Loucy (cell line): Measurements from ENCODE around the gene AGBL4.
A peak's percentile ranks its signal among the peaks of the same experiment; 100 is the strongest.

Experiments used
- H2AFZ ChIP-seq: fragments of 200-600 bp; sonication (generic); 2 replicates; pipeline ENCODE4 v1.6.0; 2016; ENCODE audit warnings: antibody characterized with exemption, mild to moderate bottlenecking, low read length, moderate library complexity
- H3F3A ChIP-seq: fragments of 200-600 bp; 2 replicates; pipeline ENCODE4 v1.6.0; 2016; ENCODE audit warnings: antibody characterized with exemption, low read depth, mild to moderate bottlenecking
- H3K27me3 ChIP-seq: fragments of 200-600 bp; sonication (generic); 2 replicates; pipeline ENCODE4 v1.6.1; 2014; ENCODE audit warnings: low read length, mild to moderate bottlenecking; ENCODE audit not compliant: insufficient read depth, poor library complexity, severe bottlenecking
- H3K36me3 ChIP-seq: fragments of 200-600 bp; sonication (generic); 2 replicates; pipeline ENCODE4 v1.6.1; 2016; ENCODE audit warnings: low read length; ENCODE audit not compliant: insufficient read depth
- H3K4me1 ChIP-seq: fragments of 200-600 bp; sonication (generic); 2 replicates; pipeline ENCODE4 v1.5.1; 2014; ENCODE audit warnings: low read length, mild to moderate bottlenecking; ENCODE audit not compliant: insufficient read depth, poor library complexity, severe bottlenecking
- H3K4me2 ChIP-seq: fragments of 200-600 bp; sonication (generic); 2 replicates; pipeline ENCODE4 v1.6.0; 2014; ENCODE audit warnings: antibody characterized with exemption, low read length, low read depth, mild to moderate bottlenecking; ENCODE audit not compliant: poor library complexity, severe bottlenecking
- H3K4me3 ChIP-seq: fragments of 200-600 bp; sonication (generic); 2 replicates; pipeline ENCODE4 v1.5.1; 2014; ENCODE audit warnings: low read length, mild to moderate bottlenecking, mixed read lengths; ENCODE audit not compliant: poor library complexity, severe bottlenecking
- H3K79me2 ChIP-seq: fragments of 200-600 bp; sonication (generic); 2 replicates; pipeline ENCODE4 v1.6.1; 2014; ENCODE audit warnings: low read length; ENCODE audit not compliant: insufficient read depth
- H3K9ac ChIP-seq: fragments of 200-600 bp; sonication (generic); 2 replicates; pipeline ENCODE4 v1.6.0; 2014; ENCODE audit warnings: mild to moderate bottlenecking, low read depth, low read length, moderate library complexity; ENCODE audit not compliant: poor library complexity, severe bottlenecking
- H3K9me2 ChIP-seq: fragments of 200-600 bp; sonication (generic); replicated peaks from 2 replicates; pipeline ENCODE4 v1.6.1; 2016; ENCODE audit warnings: low read depth, low read length, mixed read lengths
- H3K9me3 ChIP-seq: fragments of 200-600 bp; sonication (generic); 2 replicates; pipeline ENCODE4 v1.6.1; 2014; ENCODE audit warnings: mild to moderate bottlenecking, antibody characterized with exemption, low read length, low read depth; ENCODE audit not compliant: insufficient read depth
- H4K20me1 ChIP-seq: fragments of 200-600 bp; sonication (generic); 2 replicates; pipeline ENCODE4 v1.6.0; 2014; ENCODE audit warnings: antibody characterized with exemption, low read length, mild to moderate bottlenecking; ENCODE audit not compliant: insufficient read depth, poor library complexity, severe bottlenecking
- EZH2phosphoT487 ChIP-seq: fragments of 200-600 bp; IDR thresholded peaks from 2 replicates; pipeline ENCODE4 v1.6.1; 2018; ENCODE audit warnings: antibody characterized with exemption, mild to moderate bottlenecking, moderate library complexity, borderline replicate concordance
- TF ChIP-seq, protein P1 (sequence below): fragments of 200-600 bp; sonication (generic); conservative IDR thresholded peaks from 2 replicates; pipeline ENCODE4 v1.5.1; 2014; ENCODE audit warnings: mild to moderate bottlenecking, antibody characterized with exemption, low read length

The AGBL4 gene

DNA sequence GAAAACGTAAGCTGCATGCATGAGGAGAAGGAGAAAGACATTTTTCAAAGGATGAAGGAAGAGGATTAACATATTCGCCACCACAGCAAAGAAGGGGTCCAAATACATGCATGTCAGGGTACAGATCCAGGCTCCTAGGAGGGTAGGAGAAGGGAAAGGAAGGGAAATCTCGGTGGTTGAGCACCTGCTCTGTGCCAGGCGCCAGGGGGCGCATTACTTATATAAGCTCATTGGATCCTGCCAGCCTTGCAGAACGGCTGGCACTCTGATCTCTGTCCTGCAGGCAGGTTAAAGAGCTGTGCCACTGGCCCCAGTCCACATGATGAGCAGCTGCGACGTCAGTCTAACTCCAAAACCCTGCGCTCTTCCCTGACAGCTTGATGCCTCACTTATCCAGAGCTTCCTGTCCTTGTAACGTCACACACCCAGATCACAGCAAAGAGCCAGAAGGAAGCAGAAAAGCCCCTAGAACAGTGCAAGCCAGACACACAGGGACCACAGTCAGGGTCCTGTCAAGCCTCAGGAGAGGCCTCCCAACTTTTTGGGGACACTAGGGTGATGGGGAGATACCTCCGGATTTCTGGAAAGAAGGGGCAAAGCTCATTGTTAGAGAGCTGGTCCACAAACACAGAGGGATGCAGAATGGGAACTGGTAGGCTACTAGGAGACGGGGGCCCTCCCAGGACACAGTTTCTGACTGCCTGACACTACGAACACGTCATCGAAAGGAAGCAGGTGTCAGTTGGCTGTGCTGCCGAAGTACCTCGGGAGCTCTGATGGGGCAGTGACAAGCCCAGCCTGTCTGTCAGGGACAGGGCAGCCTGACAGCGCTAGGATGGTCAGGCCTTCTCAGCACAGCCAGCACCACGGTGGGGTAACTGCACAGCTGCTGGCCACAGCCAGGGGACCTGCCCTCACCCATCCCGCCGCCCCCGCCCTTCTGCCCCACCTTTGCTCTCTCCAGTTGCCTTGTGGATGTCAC is 1346.2 kb downstream of the AGBL4 start:
- Histone ChIP-seq H3K4me1 (no peaks in the 10 kb centered on the region), H3K79me2 (no peaks in the 10 kb centered on the region), H3F3A (no peaks in the 10 kb centered on the region), H3K4me3 (no peak overlapping the region), H3K9me2 (no peaks in the 10 kb centered on the region), H3K4me2 (no peak overlapping the region), H3K36me3 (no peaks in the 10 kb centered on the region), H2AFZ (0 out of 2 replicates have a peak overlapping the region, but pooled peaks have one; percentile 66), H3K9ac (no peak overlapping the region), H4K20me1 (no peaks in the 10 kb centered on the region), H3K27me3 (no peaks in the 10 kb centered on the region), H3K9me3 (no peaks in the 10 kb centered on the region)
- TF ChIP-seq, protein P1, sequence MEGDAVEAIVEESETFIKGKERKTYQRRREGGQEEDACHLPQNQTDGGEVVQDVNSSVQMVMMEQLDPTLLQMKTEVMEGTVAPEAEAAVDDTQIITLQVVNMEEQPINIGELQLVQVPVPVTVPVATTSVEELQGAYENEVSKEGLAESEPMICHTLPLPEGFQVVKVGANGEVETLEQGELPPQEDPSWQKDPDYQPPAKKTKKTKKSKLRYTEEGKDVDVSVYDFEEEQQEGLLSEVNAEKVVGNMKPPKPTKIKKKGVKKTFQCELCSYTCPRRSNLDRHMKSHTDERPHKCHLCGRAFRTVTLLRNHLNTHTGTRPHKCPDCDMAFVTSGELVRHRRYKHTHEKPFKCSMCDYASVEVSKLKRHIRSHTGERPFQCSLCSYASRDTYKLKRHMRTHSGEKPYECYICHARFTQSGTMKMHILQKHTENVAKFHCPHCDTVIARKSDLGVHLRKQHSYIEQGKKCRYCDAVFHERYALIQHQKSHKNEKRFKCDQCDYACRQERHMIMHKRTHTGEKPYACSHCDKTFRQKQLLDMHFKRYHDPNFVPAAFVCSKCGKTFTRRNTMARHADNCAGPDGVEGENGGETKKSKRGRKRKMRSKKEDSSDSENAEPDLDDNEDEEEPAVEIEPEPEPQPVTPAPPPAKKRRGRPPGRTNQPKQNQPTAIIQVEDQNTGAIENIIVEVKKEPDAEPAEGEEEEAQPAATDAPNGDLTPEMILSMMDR, result peak; percentile 81
- TF ChIP-seq EZH2phosphoT487, result no peak

DNA sequence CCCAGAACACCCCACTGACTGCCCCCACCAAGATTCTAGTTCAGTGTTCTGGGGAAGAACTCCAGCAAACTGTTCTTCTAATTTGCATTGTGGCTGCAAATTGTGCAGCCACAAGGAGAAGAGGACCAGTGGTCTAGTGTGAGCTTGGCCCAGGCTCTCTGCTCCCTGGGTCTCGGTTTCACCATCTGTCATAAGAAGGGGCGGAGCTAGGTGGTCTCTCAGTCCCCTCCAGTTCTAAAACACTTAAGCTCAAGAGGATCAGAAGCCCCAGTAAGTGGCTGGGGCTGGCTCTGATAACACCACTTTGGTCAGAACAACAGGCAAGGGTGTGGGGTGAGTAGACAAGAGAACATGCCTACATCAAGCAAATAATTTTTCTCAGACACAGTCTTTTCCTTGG is 1346.9 kb downstream of the AGBL4 start:
- H3K27me3 ChIP-seq, result no peaks in the 10 kb centered on the region
- no peak overlapping the region for H3K9ac ChIP-seq
- no peak overlapping the region for H3K4me2 ChIP-seq
- no peaks in the 10 kb centered on the region for H3K4me1 ChIP-seq
- H3F3A ChIP-seq, result no peaks in the 10 kb centered on the region
- no peaks in the 10 kb centered on the region for H3K9me3 ChIP-seq
- H3K4me3 ChIP-seq, result no peak overlapping the region
- H3K36me3 ChIP-seq, result no peaks in the 10 kb centered on the region
- H3K79me2 ChIP-seq, result no peaks in the 10 kb centered on the region
- no peaks in the 10 kb centered on the region for H4K20me1 ChIP-seq
- no peak overlapping the region for H2AFZ ChIP-seq
- TF ChIP-seq, protein P1, result no peak
- no peaks in the 10 kb centered on the region for H3K9me2 ChIP-seq

DNA sequence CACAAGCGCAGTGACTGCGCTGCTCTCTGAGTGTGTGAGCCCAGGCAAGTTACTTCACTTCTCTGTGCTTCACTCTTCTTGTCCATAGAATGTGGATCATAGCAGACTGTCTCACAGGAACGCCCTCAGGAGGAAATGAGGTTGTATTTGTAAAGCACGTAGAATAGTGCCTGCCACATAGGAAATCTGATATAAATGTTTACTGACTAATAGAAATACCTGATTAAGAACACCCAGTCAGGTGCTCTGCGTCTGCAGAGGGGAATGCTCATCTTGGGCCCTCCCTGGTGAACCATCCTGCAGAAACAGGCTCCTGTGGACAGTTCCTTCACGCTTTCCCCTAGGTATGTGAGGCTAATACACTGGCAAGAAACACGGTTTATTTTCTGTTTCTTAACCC is 1347.4 kb downstream of the AGBL4 start:
- no peaks in the 10 kb centered on the region for H4K20me1 ChIP-seq
- H3K36me3 ChIP-seq, result no peaks in the 10 kb centered on the region
- no peaks in the 10 kb centered on the region for H3K4me1 ChIP-seq
- H3K27me3 ChIP-seq, result no peaks in the 10 kb centered on the region
- TF ChIP-seq, protein P1, result no peak
- TF ChIP-seq EZH2phosphoT487, result no peak
- no peak overlapping the region for H3K4me2 ChIP-seq
- no peaks in the 10 kb centered on the region for H3F3A ChIP-seq
- H3K4me3 ChIP-seq, result no peak overlapping the region
- H3K9ac ChIP-seq, result no peak overlapping the region
- H3K9me3 ChIP-seq, result no peaks in the 10 kb centered on the region
- no peaks in the 10 kb centered on the region for H3K79me2 ChIP-seq
- no peaks in the 10 kb centered on the region for H3K9me2 ChIP-seq
- no peak overlapping the region for H2AFZ ChIP-seq
